ENCODE measurements around the gene TTC27.

TTC27 gene

DNA sequence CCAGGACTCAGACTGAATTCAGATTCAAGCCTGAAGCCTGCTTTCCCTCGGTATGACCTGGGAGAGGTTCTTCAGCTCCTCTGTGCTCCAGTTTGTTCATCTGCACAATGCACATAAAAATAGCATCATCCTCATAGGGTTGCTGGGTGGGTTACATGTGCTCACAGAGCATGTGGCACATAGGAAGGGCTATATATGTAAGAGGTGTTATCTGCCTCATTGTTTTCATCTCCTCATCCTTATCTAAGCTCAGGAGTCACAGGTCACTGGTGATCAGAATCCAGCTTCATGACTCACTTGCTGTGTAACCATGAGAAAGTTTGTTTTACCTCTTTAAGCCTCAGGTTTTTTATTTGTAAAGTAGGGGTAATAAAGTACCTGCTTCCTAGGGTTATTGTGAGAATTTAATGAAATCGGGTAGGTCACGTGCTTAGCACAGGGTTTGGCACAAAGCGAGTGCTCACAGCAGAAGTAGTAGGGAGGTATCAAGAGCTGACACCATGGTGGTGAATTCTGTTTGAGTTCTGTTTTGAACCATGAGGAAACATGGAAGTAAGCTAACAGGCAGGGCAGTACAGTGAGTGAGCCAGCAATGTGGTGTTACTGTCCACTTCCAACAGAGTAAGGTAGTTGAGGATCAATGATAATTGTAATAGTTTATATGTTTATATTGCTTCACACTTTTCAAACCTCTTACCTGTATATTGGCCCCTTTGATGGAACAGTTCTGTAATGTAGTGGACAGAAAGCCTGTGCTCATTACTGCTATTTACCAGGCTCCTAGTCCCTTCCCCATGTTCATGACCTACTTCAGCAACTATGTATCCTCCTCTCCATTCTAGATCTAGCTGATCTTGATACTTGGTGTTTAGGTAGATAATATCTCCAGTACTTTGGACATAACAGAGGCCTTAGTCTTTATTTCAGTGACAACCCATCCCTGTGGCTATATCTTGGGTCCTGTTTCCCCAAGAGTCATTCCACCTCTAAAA is 177.6 kb downstream of the TTC27 start:
- H3K27me3 Mint-ChIP-seq = no peaks in the 10 kb centered on the region
- DNase-seq (ENCODE audit: low spot score in 2 of 2) (no peak), ATAC-seq (ENCODE audit: low read depth) (no peak)
- no peak overlapping the region for H3K27ac Mint-ChIP-seq
- no peaks in the 10 kb centered on the region for H3K4me1 Mint-ChIP-seq
- H3K36me3 Mint-ChIP-seq = peaks cover 32% of the 10 kb centered on the region
- no peaks in the 10 kb centered on the region for H3K9me3 Mint-ChIP-seq
- no peak overlapping the region for H3K4me3 Mint-ChIP-seq

DNA sequence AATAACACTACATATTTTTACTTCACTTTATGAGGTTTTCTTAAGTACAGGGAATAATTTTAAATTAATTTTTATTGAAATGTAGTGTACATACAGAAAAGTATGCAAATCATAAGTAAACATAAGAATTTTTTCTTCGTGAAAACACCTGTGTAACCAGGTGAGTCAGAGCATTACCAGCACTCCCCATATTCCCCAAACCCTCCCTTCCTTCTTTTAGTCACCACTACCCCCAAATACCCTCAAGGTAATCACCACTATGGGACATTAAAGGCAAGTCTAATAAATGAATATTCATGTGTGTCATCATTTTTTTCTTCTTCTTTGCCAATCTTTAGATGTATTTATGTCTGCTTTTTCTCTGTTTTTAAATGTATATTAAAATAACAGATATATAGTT is 179.0 kb downstream of the TTC27 start:
- Mint-ChIP-seq H3K27ac (no peak overlapping the region), H3K36me3 (peaks cover 34% of the 10 kb centered on the region), H3K9me3 (no peaks in the 10 kb centered on the region), H3K4me1 (no peaks in the 10 kb centered on the region), H3K4me3 (no peak overlapping the region), H3K27me3 (no peaks in the 10 kb centered on the region)
- no peak for ATAC-seq (ENCODE audit: low read depth)
- no peak for DNase-seq (ENCODE audit: low spot score in 2 of 2)

DNA sequence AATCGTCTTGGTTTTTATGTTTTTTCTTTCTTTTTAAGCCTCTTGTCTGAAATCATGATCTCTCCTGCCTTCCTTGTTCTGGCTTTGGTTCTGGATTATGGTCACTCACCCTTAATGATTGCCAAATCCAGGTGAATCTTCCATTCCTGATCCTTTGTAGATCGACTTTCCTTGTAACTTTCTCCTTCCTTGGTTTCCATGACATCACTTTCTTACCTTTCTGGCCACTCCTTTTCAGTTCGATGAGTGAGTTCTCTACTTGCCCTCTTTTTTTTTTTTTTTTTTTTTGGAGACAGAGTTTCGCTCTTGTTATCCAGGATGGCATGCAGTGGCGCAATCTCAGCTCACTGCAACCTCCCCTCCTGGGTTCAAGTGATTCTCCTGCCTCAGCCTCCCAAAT is 179.8 kb downstream of the TTC27 start:
- H3K4me1 Mint-ChIP-seq = no peaks in the 10 kb centered on the region
- no peak overlapping the region for H3K27ac Mint-ChIP-seq
- H3K4me3 Mint-ChIP-seq = no peak overlapping the region
- DNase-seq (ENCODE audit: low spot score in 2 of 2) (no peak), ATAC-seq (ENCODE audit: low read depth) (no peak)
- no peaks in the 10 kb centered on the region for H3K27me3 Mint-ChIP-seq
- H3K36me3 Mint-ChIP-seq = peaks cover 34% of the 10 kb centered on the region
- no peaks in the 10 kb centered on the region for H3K9me3 Mint-ChIP-seq

DNA sequence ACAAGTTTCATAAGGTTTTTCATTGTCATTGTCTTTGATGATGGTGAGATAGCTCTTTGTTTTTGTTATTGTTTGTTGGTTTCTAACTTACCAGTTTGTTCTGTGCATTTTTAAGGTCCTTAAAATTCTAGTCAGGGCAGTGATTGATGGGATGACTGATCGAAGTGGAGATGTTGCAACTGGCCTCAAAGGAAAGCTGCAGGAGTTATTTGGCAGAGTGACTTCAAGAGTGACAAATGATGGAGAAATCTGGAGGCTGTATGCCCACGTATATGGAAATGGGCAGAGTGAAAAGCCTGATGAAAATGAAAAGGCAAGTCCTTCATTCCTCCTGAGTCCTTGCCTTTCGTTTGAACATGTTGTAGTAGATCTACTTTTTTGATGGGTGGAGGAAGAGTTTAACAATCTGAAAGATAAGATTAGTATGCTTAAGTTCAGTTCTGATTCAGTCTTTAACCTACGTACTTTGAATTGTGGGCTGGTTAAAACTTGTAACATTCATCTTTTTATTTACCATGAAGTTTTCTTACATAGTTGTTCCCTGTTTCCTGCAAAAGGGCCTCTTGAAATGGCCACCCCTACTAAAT is 183.2 kb downstream of the TTC27 start:
- H3K36me3 Mint-ChIP-seq = peaks cover 46% of the 10 kb centered on the region
- H3K4me1 Mint-ChIP-seq = no peaks in the 10 kb centered on the region
- DNase-seq (ENCODE audit: low spot score in 2 of 2) (no peak), ATAC-seq (ENCODE audit: low read depth) (no peak)
- H3K9me3 Mint-ChIP-seq = no peaks in the 10 kb centered on the region
- no peak overlapping the region for H3K4me3 Mint-ChIP-seq
- H3K27ac Mint-ChIP-seq = no peak overlapping the region
- no peaks in the 10 kb centered on the region for H3K27me3 Mint-ChIP-seq

DNA sequence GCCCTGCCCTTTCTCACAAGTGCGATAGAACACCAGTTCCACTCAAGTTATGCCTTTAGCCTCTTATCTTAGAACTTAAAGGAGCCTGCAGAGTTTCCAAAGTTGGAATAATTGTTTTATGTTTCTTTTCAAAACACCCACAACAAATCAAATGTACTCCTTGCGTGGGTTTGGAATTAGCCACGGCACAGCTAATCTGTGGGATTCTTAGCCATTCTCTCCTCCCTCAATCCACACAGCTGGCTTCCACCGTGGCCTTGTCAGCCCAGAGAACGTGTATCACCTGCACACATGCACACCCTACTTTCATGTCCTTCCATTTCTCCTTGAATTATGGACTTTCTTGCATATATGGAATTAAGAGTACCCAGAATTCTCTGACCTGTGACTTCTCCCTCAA is 183.8 kb downstream of the TTC27 start:
- H3K4me3 Mint-ChIP-seq = no peak overlapping the region
- no peaks in the 10 kb centered on the region for H3K27me3 Mint-ChIP-seq
- ATAC-seq (ENCODE audit: low read depth) = no peak
- DNase-seq (ENCODE audit: low spot score in 2 of 2) = no peak
- H3K36me3 Mint-ChIP-seq = peaks cover 46% of the 10 kb centered on the region
- no peak overlapping the region for H3K27ac Mint-ChIP-seq
- H3K9me3 Mint-ChIP-seq = no peaks in the 10 kb centered on the region
- H3K4me1 Mint-ChIP-seq = no peaks in the 10 kb centered on the region

DNA sequence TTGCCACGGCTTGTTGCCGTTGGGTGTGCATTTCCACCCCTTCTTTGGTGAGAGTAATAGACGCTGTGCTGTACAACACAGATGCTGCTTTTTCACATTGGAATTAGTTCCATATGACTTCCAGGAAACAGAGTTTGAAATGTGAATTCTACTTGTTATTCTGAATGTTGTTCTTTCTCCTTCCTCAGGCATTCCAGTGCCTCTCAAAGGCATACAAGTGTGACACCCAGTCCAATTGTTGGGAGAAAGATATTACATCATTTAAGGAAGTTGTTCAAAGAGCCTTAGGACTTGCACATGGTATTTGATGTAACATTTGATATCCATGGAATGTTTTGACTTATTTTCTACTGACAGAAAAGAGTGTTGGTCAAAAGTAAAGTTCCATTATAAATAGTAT is 184.5 kb downstream of the TTC27 start:
- Mint-ChIP-seq H3K27ac (no peak overlapping the region), H3K36me3 (peaks cover 46% of the 10 kb centered on the region)
- no peak for ATAC-seq (ENCODE audit: low read depth)

DNA sequence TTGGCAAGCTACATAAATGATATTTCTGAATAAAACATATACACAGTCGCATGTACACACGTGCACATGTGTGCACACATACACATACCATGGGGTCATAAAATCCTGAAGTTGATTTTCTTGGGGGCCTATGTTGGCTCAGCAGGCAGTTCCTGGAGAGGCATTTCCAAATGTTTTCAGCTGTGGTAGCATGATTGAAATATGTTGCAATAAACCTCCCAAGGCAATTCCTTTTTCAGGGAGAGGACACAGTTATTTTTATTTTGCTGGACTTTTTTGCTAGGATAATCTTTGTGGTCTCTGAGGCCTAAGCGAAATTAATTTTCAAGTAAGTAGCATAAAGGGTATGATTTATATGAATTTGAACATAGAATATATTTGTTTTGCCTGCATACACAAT is 192.2 kb downstream of the TTC27 start:
- ATAC-seq (ENCODE audit: low read depth) (no peak), DNase-seq (ENCODE audit: low spot score in 2 of 2) (no peak)
- no peaks in the 10 kb centered on the region for H3K27me3 Mint-ChIP-seq
- no peak overlapping the region for H3K27ac Mint-ChIP-seq
- no peaks in the 10 kb centered on the region for H3K4me1 Mint-ChIP-seq
- no peaks in the 10 kb centered on the region for H3K9me3 Mint-ChIP-seq
- peaks cover 18% of the 10 kb centered on the region for H3K36me3 Mint-ChIP-seq
- H3K4me3 Mint-ChIP-seq = no peak overlapping the region

More for the DNA sequence above, 184.5 kb downstream of the TTC27 start:
- Mint-ChIP-seq H3K4me1 (no peaks in the 10 kb centered on the region), H3K4me3 (no peak overlapping the region), H3K9me3 (no peaks in the 10 kb centered on the region), H3K27me3 (no peaks in the 10 kb centered on the region)
- no peak for DNase-seq (ENCODE audit: low spot score in 2 of 2)

DNA sequence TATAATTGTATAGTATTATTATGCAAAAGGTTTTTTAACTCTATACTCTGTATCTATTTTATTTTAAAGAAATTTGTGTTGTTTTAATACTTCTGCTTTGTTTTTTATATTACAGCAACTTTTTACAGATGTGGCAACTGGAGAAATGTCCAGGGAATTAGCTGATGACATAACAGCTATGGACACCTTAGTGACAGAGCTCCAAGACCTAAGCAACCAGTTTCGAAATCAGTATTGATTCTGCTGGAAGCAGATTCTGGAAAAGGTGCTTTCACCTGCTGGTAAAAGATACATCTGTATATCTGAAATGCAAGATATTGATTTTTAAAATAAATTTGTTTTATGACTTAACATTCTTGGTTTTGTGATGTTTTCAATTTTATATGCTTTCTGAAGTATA is 192.9 kb downstream of the TTC27 start:
- H3K4me1 Mint-ChIP-seq = no peaks in the 10 kb centered on the region
- ATAC-seq (ENCODE audit: low read depth) (no peak), DNase-seq (ENCODE audit: low spot score in 2 of 2) (no peak)
- H3K4me3 Mint-ChIP-seq = no peak overlapping the region
- no peaks in the 10 kb centered on the region for H3K27me3 Mint-ChIP-seq
- no peak overlapping the region for H3K27ac Mint-ChIP-seq
- H3K36me3 Mint-ChIP-seq = peaks cover 16% of the 10 kb centered on the region
- H3K9me3 Mint-ChIP-seq = no peaks in the 10 kb centered on the region

DNA sequence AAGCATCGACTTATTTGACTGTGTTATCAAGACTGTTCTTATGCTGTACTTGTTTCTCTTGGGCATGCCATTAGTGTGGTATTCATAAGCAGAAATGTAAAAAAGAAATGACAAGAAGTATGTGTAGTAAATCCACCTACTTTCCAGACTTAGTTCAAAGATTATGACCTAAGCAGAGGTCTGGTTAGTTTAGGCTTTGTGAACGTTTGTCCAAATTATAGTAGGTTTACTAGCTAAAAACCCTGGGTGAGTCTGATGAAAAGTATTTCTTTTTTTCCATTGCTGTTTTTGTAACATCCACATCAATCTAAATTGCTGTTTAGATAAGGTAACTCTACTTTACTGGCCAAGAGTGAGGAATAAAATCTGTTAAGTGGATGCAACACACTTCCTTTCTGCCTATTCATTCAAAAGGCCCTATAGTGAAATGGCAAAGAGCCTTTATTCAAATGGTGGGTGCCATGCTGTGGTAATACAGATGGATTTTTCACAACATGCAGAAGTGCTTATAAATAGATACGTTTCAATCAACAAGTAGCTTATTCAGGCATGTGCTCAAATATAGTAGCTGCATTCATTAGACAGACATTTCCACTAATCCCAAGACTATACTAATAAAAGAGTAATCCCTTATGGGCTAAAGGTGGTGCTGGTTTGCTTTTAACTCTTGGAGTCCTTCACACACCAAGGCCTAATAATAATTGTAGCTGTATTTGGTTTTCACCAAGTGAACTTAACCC is 196.4 kb downstream of the TTC27 start:
- Mint-ChIP-seq H3K27me3 (no peaks in the 10 kb centered on the region), H3K9me3 (peaks cover 4% of the 10 kb centered on the region), H3K27ac (no peak overlapping the region), H3K4me1 (peaks cover 5% of the 10 kb centered on the region), H3K4me3 (no peak overlapping the region), H3K36me3 (peaks cover 6% of the 10 kb centered on the region)
- DNase-seq (ENCODE audit: low spot score in 2 of 2) (no peak), ATAC-seq (ENCODE audit: low read depth) (no peak)

DNA sequence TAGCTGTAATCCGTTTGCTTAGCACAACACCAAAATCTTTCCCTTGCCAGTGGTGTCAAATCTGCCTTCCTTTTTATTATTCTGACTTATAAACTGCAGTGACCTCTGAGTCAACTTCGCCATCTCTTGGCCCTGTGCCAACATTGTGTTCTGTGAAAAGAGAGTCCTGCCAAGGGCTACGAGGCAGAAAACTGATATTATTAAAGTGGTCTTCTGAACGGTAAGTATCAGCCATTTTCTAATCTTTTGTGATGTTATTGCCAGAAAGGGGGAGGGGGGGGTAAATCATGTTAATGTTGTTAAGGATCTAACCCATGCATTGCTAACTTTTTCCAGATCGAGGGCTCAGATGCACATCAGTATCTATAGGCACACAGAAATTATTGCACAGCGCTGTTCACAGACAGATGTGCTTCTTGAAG is 197.5 kb downstream of the TTC27 start:
- DNase-seq (ENCODE audit: low spot score in 2 of 2) (no peak), ATAC-seq (ENCODE audit: low read depth) (no peak)
- peaks cover 4% of the 10 kb centered on the region for H3K36me3 Mint-ChIP-seq
- no peak overlapping the region for H3K4me3 Mint-ChIP-seq
- no peak overlapping the region for H3K27ac Mint-ChIP-seq
- H3K4me1 Mint-ChIP-seq = peaks cover 5% of the 10 kb centered on the region
- H3K27me3 Mint-ChIP-seq = no peaks in the 10 kb centered on the region
- H3K9me3 Mint-ChIP-seq = peaks cover 4% of the 10 kb centered on the region

DNA sequence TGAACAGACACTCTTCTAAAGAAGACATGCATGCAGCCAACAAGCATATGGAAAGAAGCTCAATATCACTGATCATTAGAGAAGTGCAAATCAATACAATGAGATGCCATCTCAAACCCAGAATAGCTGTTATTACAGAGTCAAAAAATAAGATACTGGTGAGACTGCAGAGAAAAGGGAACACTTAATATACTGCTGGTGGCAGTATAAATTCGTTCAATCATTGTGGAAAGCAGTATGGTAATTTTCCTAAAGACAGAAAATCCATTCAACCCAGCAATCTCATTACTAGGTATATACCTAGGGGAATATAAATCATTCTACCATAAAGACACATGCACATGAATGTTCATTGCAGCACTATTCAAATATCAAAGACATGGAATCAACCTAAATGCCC is 202.3 kb downstream of the TTC27 start:
- H3K27me3 Mint-ChIP-seq = no peaks in the 10 kb centered on the region
- H3K4me3 Mint-ChIP-seq = no peak overlapping the region
- peaks cover 5% of the 10 kb centered on the region for H3K9me3 Mint-ChIP-seq
- no peak overlapping the region for H3K27ac Mint-ChIP-seq
- H3K36me3 Mint-ChIP-seq = no peaks in the 10 kb centered on the region
- DNase-seq (ENCODE audit: low spot score in 2 of 2) (no peak), ATAC-seq (ENCODE audit: low read depth) (no peak)
- peaks cover 13% of the 10 kb centered on the region for H3K4me1 Mint-ChIP-seq

DNA sequence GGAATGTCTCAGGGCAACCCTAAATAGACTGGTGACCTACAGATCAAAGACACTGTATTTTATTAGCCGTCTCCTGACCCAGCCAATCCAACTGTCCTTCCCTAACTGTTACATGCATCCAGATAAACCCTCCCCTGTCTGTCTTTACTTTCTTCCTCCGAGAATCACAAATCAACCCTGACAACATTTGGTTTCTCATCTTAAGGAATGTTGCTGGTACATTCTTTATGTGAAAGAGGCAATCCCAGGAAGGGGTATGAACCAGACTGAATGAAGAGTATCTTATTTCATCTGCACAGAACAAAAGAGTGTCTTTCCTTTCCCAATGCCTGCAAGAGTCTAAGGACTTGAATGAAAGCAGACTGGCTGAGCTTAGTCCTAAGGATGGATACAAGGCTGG is 205.0 kb downstream of the TTC27 start:
- no peak overlapping the region for H3K4me3 Mint-ChIP-seq
- ATAC-seq (ENCODE audit: low read depth) = no peak
- DNase-seq (ENCODE audit: low spot score in 2 of 2) = no peak
- H3K36me3 Mint-ChIP-seq = no peaks in the 10 kb centered on the region
- H3K27ac Mint-ChIP-seq = peak overlapping the region; percentile 19
- no peaks in the 10 kb centered on the region for H3K27me3 Mint-ChIP-seq
- H3K4me1 Mint-ChIP-seq = peaks cover 13% of the 10 kb centered on the region
- peaks cover 5% of the 10 kb centered on the region for H3K9me3 Mint-ChIP-seq

DNA sequence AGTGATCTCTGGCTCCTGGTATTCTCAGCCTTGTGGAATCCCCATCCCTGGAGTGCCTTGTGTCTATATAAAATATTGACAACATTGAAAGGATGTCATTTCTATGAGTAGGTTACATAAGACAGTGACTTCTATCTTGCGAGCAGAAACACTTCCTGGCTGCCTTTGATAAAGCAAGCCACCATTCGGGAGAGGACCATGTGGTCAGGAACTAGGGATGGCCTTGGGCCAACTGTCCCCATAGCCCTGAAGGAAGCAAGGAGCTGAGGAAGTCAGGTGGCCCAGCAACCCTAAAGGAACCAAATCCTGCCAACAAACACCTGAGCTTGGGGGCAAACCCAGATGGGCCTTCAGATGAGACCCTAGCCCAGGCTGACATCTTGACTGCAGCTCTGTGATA is 205.9 kb downstream of the TTC27 start:
- no peaks in the 10 kb centered on the region for H3K36me3 Mint-ChIP-seq
- peaks cover 3% of the 10 kb centered on the region for H3K9me3 Mint-ChIP-seq
- no peak overlapping the region for H3K27ac Mint-ChIP-seq
- DNase-seq (ENCODE audit: low spot score in 2 of 2) (no peak), ATAC-seq (ENCODE audit: low read depth) (no peak)
- no peak overlapping the region for H3K4me3 Mint-ChIP-seq
- peaks cover 15% of the 10 kb centered on the region for H3K4me1 Mint-ChIP-seq
- H3K27me3 Mint-ChIP-seq = no peaks in the 10 kb centered on the region

DNA sequence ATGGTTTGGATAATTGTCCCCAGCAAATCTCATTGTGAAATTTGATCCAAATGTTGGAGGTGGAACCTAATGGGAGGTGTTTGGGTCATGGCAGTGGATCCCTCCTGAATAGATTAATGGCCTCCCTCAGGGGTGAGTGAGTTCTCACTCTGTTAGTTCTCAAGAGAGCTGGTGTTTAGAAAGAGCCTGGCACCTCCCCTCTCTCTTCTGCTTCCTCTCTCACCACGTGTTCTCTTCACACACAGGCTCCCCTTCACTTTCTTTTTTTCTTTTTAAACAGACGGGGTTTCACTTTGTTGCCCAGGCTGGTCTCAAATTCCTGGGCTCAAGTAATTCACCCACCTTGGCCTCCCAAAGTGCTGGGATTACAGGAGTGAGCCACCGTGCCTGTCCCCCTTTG is 207.3 kb downstream of the TTC27 start:
- no peaks in the 10 kb centered on the region for H3K27me3 Mint-ChIP-seq
- ATAC-seq (ENCODE audit: low read depth) (peak; percentile 48), DNase-seq (ENCODE audit: low spot score in 2 of 2) (no peak)
- peaks cover 1% of the 10 kb centered on the region for H3K9me3 Mint-ChIP-seq
- peaks cover 18% of the 10 kb centered on the region for H3K4me1 Mint-ChIP-seq
- H3K27ac Mint-ChIP-seq = peak overlapping the region; percentile 48
- H3K36me3 Mint-ChIP-seq = no peaks in the 10 kb centered on the region
- peak overlapping the region; percentile 60 for H3K4me3 Mint-ChIP-seq

All from memory B cell (primary cell).